Measurements from ENCODE around the gene KLHL22. TPM values are rescaled to one million over a fixed set of nuclear protein-coding genes. Genes with fewer than 3 reads are reported as not detected.
A peak's percentile ranks its signal among the peaks of the same experiment; 100 is the strongest.

Gene KLHL22
- total and polyA plus RNA-seq, 2 experiments from 2014 or later, result 23.6 to 38.0 TPM

DNA sequence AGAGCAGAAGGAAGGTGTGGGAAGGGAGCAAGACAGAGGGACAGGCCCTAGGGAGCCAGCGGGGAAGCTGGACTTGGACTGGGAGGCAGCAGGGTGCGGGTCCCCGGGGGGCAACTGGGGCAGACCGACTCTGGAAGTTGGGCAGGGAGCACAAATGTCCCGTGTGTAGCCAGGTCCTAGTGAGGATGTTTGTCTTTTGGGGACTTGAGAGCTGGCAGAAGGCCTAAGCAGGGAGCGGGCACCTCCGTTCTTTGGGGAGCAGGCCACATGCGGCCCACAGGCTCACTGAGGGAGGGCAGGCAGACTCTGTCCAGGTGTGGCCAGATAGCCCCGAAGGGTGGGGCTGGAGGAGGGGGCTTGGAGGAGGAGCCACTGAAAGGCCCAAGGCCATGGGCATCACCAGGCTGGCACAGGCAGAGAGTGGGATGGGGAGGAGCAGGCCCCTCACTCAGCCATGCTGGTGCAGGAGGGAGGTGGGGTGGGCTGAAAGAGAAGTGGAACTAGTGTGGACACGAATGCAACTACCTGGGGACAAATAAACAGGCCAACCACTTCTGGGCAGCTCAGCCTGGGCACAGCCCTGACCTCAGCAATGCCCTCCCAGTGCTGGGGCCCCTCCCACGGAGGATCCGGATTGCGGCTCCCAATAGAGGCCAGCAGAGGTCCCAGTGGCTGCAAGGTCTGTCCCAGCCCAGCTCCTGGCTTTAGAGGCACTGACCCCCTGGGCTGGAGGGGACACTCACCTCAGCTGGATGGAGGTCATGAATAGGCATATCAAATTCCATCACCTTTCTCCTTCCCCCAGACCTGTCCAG, 56.7 kb downstream of the KLHL22 start:
- Histone ChIP-seq H3K27me3 (peaks cover 21% of the 10 kb centered on the region), H3K36me3 (replicated peaks; ENCODE audit: insufficient read depth, low read depth) (no peaks in the 10 kb centered on the region), H3K9me2 (replicated peaks; ENCODE audit: insufficient read depth) (no peaks in the 10 kb centered on the region), H3K4me1 (ENCODE audit: insufficient read depth) (peaks cover 26% of the 10 kb centered on the region), H2AFZ (no peak overlapping the region), H3K79me2 (peaks cover 33% of the 10 kb centered on the region), H4K20me1 (ENCODE audit: insufficient read depth, poor library complexity, severe bottlenecking) (peaks cover 26% of the 10 kb centered on the region), H3K4me3 (peak overlapping the region; percentile 74), H3K4me2 (peak overlapping the region; percentile 93), H3K9me3 (ENCODE audit: low read depth) (no peaks in the 10 kb centered on the region), H3K27ac (peak overlapping the region; percentile 95)
- WGBS (ENCODE audit: low lambda C conversion rate, missing lambda C conversion rate), result 63% methylated on average over 12 of the region's 13 CpGs
- TF ChIP-seq EZH2phosphoT487 (IDR thresholded peaks at IDR 0.05; ENCODE audit: low read depth, severe bottlenecking, unreplicated experiment), result no peak
- no peak for TF ChIP-seq EZH2 (IDR thresholded peaks at IDR 0.05; ENCODE audit: borderline replicate concordance)
- TF ChIP-seq, protein P1, sequence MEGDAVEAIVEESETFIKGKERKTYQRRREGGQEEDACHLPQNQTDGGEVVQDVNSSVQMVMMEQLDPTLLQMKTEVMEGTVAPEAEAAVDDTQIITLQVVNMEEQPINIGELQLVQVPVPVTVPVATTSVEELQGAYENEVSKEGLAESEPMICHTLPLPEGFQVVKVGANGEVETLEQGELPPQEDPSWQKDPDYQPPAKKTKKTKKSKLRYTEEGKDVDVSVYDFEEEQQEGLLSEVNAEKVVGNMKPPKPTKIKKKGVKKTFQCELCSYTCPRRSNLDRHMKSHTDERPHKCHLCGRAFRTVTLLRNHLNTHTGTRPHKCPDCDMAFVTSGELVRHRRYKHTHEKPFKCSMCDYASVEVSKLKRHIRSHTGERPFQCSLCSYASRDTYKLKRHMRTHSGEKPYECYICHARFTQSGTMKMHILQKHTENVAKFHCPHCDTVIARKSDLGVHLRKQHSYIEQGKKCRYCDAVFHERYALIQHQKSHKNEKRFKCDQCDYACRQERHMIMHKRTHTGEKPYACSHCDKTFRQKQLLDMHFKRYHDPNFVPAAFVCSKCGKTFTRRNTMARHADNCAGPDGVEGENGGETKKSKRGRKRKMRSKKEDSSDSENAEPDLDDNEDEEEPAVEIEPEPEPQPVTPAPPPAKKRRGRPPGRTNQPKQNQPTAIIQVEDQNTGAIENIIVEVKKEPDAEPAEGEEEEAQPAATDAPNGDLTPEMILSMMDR (IDR thresholded peaks at IDR 0.05; ENCODE audit: poor library complexity), result no peak
- no peak for DNase-seq (ENCODE audit: low spot score)

DNA sequence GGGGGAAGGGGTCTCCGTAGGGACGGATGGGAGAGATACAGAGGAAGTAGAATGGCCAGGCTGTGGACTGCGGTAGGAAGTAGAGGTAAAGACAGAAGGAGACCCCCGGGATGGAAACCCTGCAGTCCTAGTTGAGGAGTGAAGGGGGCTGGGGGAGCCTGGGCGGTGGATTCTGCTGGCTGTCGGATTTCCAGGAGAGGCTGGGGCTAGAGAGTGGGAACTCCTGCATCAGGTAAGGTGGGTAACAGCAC, 57.2 kb downstream of the KLHL22 start:
- H2AFZ ChIP-seq, result peak overlapping the region; percentile 85
- no peaks in the 10 kb centered on the region for H3K36me3 ChIP-seq (replicated peaks; ENCODE audit: insufficient read depth, low read depth)
- peaks cover 27% of the 10 kb centered on the region for H4K20me1 ChIP-seq (ENCODE audit: insufficient read depth, poor library complexity, severe bottlenecking)
- TF ChIP-seq EZH2 (IDR thresholded peaks at IDR 0.05; ENCODE audit: borderline replicate concordance) (no peak), EZH2phosphoT487 (IDR thresholded peaks at IDR 0.05; ENCODE audit: low read depth, severe bottlenecking, unreplicated experiment) (no peak)
- TF ChIP-seq, protein P1 (IDR thresholded peaks at IDR 0.05; ENCODE audit: poor library complexity), result no peak
- H3K9me2 ChIP-seq (replicated peaks; ENCODE audit: insufficient read depth), result no peaks in the 10 kb centered on the region
- DNase-seq (ENCODE audit: low spot score), result no peak
- peak overlapping the region; percentile 74 for H3K4me3 ChIP-seq
- peaks cover 26% of the 10 kb centered on the region for H3K4me1 ChIP-seq (ENCODE audit: insufficient read depth)
- H3K4me2 ChIP-seq, result peak overlapping the region; percentile 93
- peaks cover 21% of the 10 kb centered on the region for H3K27me3 ChIP-seq
- 28% methylated on average over 5 of the region's 6 CpGs for WGBS (ENCODE audit: low lambda C conversion rate, missing lambda C conversion rate)
- H3K9me3 ChIP-seq (ENCODE audit: low read depth), result no peaks in the 10 kb centered on the region
- peak overlapping the region; percentile 95 for H3K27ac ChIP-seq
- peaks cover 38% of the 10 kb centered on the region for H3K79me2 ChIP-seq

DNA sequence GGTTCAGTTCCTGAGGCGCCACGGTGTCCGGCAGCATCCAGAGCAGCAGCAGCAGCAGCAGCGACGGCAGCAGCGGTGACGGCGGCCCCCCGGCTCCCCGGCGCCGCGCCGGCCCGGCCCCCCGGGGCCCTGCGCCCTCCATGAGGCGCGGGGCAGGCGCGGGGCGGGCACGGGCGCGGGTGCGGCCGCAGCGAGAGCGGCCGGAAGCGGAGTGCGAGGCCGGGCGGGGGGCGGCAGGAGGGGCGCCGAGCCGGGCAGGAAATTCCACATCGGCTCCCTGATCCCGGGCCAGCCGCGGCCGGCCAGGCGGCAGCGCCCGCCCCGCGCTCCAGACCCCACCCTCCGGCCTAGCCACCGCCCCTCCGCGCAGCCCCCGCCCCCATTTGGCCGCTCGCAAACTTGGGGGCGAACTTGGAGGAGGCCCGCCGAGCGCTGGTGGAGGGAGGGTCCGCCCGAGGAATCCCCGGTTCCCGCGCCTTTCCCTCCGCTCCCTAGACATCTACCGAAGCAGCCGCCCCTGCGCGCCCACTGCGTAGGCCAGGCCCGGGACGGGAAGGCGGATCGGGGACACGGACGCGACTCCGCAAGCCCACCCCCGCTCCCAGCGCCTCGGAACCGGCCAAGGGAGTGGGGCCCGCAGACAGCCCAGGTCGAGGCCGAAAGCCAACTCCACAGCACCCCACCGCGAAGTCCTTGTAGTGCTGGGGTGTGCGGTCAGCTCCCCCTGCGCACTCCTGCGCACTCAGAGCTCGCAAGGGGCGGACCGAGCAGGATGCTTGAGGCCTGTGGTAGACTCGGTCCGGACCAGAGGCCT, 57.8 kb downstream of the KLHL22 start, which contains the start of gene SCARF2:
Gene SCARF2 (minus strand): TSS at position 213 of the 814 bp plus-strand sequence. CDS start 71 bp downstream, at position 142.
- whole genome bisulfite sequencing (ENCODE audit: low lambda C conversion rate, missing lambda C conversion rate), result 3% methylated on average over 35 of the region's 95 CpGs
- Histone ChIP-seq H3K9me2 (replicated peaks; ENCODE audit: insufficient read depth) (no peaks in the 10 kb centered on the region), H3K9me3 (ENCODE audit: low read depth) (no peaks in the 10 kb centered on the region), H3K79me2 (peaks cover 43% of the 10 kb centered on the region), H3K27ac (peak within 1 kb of the TSS; percentile 95), H3K4me3 (peak within 1 kb of the TSS; percentile 89), H3K27me3 (peaks cover 21% of the 10 kb centered on the region), H3K4me2 (peak within 1 kb of the TSS; percentile 93), H2AFZ (peak within 1 kb of the TSS; percentile 85), H4K20me1 (ENCODE audit: insufficient read depth, poor library complexity, severe bottlenecking) (peaks cover 30% of the 10 kb centered on the region), H3K4me1 (ENCODE audit: insufficient read depth) (peaks cover 26% of the 10 kb centered on the region), H3K36me3 (replicated peaks; ENCODE audit: insufficient read depth, low read depth) (no peaks in the 10 kb centered on the region)
- TF ChIP-seq, protein P1 (IDR thresholded peaks at IDR 0.05; ENCODE audit: poor library complexity), result no peak
- TF ChIP-seq EZH2 (IDR thresholded peaks at IDR 0.05; ENCODE audit: borderline replicate concordance), result no peak
- TF ChIP-seq EZH2phosphoT487 (IDR thresholded peaks at IDR 0.05; ENCODE audit: low read depth, severe bottlenecking, unreplicated experiment), result no peak
- peak; percentile 86 for DNase-seq (ENCODE audit: low spot score)

All from hepatocyte (in vitro differentiated cells).